ENCODE data around the gene MSS51.
"Not testable (repeated sequence)": the region's sequence is repeated elsewhere in the genome, so short reads cannot be mapped to it uniquely, and the experiment has no call there.

The MSS51 gene

DNA sequence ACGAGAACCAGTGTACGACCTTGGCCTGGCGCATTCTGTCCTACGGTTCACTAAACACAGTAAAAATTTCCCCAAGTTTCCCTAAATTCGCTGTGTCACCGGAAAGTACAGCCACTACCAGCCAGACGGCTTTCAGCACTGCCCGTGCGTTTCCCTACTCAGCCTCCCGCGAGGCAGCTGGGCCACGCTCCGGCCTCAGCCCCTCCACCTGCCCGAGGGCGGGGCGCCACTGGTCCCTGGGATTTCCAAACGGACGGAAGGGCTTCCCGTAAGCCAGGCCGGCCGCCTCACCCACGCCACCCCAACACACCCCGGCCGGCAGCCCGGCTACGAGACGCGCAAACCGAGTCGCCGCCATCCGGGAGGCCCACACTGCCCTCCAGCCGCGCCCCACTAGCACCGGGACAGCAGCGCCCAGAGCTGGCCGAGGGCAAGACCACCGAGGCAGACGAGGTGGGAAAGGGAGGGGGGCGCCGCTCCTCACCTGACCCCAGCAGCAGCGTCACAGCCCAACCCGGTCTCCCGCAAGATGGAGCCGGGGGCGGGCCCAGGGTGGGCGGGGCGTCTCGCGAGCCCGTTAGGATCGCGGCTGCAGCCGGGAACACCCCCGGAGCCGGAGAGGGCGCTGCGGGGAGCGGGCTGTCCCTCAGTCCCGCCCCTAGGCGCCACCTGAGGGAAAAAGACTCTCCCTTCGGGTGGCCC, 19.7 kb downstream of the MSS51 start, which contains the start of gene ANXA7:
Gene ANXA7 (minus strand): TSS at position 531 of the 702 bp plus-strand sequence. CDS start 13,202 bp downstream, outside the sequence.
- peak; percentile 83 for DNase-seq

DNA sequence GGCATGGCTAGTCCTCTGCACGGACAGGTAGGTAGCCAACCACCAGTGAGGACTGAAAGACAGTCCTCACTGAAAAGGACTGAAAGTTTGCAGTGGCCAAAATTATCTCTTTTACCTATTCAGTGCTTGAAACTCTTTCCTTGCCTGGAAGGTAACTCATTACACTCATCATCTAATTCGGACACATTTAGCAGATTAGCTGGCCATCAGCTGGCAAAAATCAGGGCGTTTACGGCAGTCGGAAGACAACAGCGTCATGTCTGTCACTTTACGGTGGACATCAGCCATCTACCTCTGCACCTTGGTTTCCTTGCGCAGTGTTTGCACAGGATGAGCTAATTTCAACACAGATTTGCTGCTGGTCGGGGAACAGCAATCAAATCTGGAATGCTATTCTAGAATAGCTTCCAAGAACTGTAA, 20.2 kb downstream of the MSS51 start:
- no peak for DNase-seq

DNA sequence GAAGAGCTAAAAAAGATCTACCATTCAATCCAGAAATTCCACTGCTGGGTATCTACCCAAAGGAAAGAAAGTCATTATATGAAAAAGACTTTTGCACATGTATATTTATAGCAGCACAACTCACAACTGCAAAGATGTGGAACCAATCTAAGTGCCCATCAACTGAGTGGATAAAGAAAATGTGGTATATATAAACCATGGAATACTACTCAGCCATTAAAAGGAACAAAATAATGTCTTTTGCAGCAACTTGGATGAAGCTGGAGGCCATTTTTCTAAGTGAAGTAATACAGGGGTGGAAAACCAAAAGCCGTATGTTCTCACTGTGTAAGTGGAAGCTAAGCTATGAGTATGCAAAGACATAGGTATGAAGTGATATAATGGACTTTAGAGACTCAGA, 22.5 kb downstream of the MSS51 start:
- DNase-seq = no peak

DNA sequence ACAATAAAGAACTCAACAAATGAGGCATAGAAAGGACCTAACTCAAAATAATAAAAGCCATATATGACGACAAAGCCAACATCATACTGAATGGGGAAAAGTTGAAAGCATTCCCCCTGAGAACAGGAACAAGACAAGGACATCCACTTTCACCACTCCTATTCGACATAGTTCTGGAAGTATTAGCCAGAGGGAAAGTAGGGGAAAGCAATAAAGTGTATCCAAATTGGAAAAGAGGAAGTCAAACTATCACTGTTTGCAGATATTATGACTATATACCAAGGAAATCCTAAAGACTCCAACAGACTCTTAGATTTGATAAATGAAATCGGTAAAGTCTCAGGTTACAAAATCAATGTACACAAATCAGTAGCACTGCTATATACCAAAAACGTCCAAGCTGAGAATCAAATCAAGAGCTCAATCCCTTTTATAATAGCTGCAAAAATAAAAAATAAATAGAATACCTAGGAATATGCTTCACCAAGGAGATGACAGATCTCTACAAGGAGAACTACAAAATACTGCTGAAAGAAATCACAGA, 24.3 kb downstream of the MSS51 start:
- DNase-seq = no peak

DNA sequence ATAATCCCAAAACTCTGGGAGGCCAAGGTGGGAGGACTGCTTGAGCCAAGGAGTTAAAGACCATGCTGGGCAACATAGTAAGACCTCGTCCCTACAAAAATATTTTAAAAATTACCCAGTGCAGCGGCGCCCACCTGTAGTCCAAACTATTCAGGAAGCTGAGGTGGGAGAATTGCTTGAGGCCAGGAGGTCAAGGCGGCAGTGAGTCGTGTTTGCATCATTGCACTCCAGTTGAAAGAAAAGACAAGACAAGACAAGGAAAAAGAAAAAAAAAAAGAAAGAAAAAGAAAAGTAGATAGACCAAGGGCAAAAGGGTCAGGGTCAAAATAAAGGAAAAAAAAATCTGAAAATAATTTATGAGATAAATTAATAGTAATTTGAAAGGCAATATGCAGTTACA, 25.3 kb downstream of the MSS51 start:
- DNase-seq = no peak

DNA sequence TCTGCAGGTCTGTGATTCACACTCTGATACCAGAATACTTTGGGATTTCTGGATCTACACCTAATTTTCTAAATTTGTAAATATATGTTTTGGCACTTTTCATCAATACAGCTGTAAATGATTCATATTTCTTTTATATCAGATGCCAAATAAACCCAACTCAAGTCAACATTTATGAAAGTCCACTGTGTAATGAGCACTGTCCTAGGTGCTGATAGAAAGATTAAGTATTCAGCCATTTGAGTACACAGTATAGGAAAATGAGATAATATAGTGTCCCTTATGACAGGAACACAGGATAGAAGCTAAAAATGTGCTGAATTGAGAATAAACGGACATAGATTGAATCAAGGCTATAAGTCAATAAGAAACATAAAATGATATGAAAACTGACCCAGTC, 25.9 kb downstream of the MSS51 start:
- DNase-seq = no peak

DNA sequence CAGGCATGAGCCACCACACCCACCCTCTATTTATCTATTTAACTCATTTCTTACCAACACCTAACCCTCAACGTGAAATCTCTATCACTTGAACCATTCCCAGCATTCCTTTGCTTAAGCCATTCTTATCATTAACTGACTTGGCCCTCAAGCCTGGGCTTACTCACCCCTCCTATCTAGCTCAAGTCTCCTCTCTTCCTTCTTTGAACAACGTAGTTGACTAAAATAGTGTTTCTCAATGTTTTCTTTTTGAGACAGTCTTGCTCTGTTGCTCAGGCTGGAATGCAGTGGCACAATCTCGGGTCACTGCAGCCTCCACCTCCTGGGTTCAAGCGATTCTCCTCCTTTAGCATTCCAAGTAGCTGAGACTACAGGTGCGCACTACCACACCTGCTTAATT, 26.5 kb downstream of the MSS51 start:
- DNase-seq = no peak

DNA sequence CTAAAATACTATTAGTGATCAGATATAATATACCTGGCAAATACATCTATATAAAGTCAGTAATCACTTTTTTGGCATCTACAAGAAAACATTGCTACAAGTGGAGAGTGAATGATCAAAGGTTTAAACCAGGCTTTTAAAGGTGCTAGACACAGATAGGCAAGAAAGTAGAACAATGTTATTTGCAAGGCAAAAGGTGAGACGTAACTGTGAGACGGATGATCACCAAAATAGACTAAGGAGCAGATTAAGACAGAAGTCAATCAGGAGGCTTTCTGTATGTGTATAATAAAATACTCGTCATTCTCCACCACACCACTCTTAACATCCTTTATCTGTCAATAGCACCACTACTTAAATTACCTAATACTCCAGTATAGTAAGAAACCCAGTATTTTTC, 27.8 kb downstream of the MSS51 start:
- DNase-seq = no peak

DNA sequence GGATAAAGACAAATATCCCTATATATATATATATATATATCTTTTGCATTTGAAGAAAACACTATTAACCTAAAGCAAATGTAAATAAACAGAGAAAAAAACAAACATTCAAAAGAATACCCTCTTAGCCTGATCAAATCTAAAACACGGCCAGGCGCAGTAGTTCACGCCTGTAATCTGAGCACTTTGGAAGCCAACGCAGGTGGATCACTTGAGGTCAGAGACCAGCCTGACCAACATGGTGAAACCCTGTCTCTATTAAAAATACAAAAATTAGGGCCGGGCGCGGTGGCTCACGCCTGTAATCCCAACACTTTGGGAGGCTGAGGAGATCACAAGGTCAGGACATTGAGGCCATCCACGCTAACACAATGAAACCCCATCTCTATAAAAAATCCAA, 28.7 kb downstream of the MSS51 start:
- no peak for DNase-seq

DNA sequence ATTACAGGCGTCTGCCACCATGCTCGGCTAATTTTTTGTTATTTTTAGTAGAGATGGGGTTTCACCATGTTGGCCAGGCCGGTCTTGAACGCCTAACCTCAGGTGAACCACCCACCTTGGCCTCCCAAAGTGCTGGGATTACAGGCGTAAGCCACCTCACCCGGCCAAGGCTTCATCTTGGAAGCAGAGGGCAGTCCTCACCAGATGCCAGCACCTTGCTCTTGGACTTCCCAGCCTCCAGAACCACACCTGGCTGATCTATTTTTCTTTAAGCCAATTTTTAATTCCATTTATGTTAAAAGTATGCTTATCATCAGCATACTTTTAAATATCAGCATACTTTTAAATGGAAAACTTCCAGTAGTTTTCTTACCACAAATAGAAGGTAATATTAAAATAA, 31.7 kb downstream of the MSS51 start:
- no peak for DNase-seq

DNA sequence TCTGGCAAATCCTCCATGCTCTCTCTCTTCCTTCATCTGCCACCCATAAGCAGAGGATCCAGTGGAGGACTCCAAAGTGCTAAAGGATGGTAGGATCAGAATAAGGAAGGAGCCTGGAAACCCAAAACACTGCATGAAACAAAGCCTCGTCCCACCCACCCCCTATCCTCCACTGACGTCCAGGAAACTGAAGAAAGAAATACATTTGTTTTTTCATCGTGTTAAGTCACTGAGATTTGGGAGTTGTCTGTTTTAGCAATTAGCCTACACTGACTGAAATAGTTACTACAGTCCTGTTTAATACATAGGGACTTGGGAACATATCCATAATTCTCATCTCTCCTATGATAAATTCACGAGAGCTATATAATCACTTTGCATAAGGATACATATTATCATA, 34.3 kb downstream of the MSS51 start:
- DNase-seq = no peak

DNA sequence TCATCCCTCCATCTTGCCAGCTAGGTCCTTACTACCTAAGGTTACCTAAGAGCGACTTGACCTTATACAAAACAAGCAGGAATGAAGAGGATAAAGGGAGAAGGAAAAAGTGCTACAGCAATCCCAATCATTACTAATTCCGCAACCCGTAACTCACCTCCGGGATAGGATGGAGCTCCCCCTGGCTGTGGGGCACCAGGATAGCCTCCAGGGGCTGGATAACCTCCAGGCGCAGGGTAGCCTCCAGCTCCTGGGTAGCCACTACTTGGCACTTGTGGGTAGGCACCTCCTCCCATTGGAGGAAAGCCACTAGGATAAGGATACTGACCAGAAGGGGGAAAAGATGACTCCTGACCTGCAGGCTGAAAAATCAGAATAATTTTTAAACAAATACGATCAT, 35.3 kb downstream of the MSS51 start:
- DNase-seq = no peak

DNA sequence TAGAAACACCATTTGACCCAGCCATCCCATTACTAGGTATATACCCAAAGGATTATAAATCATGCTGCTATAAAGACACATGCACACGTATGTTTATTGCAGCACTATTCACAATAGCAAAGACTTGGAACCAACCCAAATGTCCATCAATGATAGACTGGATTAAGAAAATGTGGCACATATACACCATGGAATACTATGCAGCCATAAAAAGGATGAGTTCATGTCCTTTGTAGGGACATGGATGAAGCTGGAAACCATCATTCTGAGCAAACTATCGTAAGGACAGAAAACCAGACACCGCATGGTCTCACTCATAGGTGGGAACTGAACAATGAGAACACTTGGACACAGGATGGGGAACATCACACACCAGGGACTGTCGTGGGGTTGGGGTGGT, 39.0 kb downstream of the MSS51 start:
- DNase-seq = not testable (repeated sequence)

DNA sequence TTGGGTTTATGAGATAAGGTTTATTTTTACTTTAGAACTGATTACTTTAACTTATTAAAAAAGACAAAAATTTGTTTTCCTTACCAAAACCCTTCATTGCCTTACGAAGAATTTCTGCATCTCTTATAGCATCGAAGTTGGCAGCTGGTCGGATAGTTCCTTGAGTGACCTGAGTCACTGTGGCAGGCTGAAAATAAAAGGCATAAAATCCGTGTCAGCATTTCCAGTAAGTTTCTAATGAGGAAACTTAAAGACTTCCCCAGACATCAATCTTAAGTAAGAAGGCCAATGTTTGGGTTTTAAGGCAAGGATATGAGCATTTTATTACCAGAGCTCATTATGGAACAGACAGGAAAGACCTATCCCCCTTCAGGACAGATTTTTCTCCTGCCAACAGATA, 45.1 kb downstream of the MSS51 start:
- DNase-seq = no peak

DNA sequence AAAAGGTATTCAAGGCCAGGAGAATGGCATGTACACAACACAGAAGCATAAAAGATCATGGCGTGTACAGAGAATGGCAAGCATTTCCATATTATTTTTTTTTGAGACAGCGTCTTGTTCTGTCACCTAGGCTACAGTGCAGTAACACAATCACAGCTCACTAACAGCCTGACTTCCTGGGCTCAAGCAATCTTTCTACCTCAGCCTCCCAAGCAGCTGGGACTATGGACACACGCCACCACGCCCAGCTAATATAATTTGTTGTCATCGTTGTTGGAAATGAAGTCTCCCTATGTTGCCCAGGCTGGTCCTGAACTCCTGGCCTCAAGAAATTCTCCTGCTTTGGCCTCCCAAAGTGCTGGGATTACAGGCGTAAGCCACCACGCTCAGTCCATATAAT, 46.8 kb downstream of the MSS51 start:
- DNase-seq = no peak

DNA sequence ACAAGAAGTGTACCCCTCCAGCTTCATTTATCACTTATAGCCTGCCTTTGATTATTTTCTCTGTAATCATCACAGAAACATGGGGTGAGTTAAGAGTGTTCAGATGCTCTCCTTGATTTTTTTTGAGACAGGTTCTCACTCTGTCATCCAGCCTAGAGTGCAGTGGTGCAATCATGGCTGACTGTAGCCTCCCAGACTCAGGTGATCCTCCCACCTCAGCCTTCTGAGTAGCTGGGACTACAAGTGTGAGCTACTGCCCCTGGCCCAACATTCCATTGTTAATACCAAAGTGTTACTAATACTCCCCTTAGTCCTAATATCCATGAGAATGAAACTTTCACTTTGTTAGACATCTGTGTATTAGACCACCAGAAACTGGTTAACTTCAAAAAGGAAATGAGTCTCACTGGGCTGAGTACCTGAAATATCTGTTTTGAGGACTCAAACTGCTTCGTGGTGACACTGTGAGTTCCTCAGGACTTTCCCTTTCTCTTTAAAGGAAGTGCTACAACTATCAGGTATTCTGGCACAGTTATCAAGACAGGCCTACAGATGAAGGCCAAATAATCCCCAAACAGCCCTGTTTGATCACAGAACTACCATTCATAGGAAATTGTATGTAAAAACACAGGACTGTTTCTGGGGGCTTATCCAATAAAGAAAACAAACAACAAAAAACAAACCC, 54.2 kb downstream of the MSS51 start:
- no peak for DNase-seq

DNA sequence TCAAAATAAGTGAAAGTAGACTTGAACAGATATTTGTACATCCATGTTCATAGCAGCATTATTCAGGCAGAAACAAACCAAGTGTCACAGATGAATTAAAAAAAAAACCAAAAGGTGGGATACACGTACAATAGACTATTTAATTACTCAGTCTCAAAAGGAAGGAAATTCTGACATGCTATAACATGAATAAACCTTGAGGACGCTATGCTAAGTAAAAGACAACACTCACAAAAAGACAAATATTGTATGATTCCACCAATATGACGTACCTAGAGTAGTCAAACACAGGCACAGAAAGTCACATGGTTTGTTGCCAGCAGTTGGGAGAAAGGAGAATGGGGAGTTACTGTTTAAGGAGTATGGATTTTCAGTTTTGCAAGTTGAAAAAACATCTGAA, 56.7 kb downstream of the MSS51 start:
- DNase-seq = no peak
